HepG2 (cell line): ENCODE measurements around the gene KIAA0930. TPM values are rescaled to one million over a fixed set of nuclear protein-coding genes. Genes with fewer than 3 reads are reported as not detected.

ENCODE experiments used
- ATAC-seq: fragments of 200-7000 bp; cut with Tn5 transposase; 3 replicates; pipeline ENCODE4 v1.9.1; 2020; ENCODE audit warnings: mild to moderate bottlenecking, moderate library complexity
- BruUV-seq: library from RNA; stranded (reverse); fragments of 400-500 nt; replicated peaks from 2 replicates; lab custom pipeline; 2021; lab: Mats Ljungman, UMichigan
- CTCF ChIA-PET: fragments of 300-600 bp; formaldehyde crosslinking; extraction: SDS; loops from one replicate; lab custom pipeline; 2021; ENCODE audit warnings: low total read pairs, inconsistent platforms, low intra/inter-chr PET ratio; lab: Yijun Ruan, JAX
- POLR2A ChIA-PET: fragments of 350-600 bp; sonication (Branson Sonifier 250); formaldehyde crosslinking; loops from one replicate; lab custom pipeline; 2020; ENCODE audit warnings: antibody characterized with exemption, inconsistent platforms; lab: Yijun Ruan, JAX
- DNase-seq: peaks from one replicate; pipeline ENCODE4 v3.0.0-alpha.2; 2015; ENCODE audit warnings: low spot score
- FAIRE-seq: peaks from 3 replicates; lab custom pipeline; 2011; peaks lifted over from hg19 to GRCh38; lab: Jason Lieb, UNC
- H2AFZ ChIP-seq: one replicate; pipeline ENCODE4 v1.6.1; 2011; ENCODE audit warnings: low read length, inconsistent platforms
- H3K27ac ChIP-seq: fragments of 300-600 bp; 3 replicates; pipeline ENCODE4 v1.8.0; 2011; ENCODE audit warnings: mixed run types, mild to moderate bottlenecking, mixed read lengths, low read length, inconsistent platforms; ENCODE audit not compliant: insufficient read depth; ENCODE audit errors: extremely low read length
- H3K27me3 ChIP-seq, 2 experiments: fragments of 200-600 bp in 1 of 2; 2 replicates in 1 of 2; 3 replicates in 1 of 2; pipeline versions ENCODE4 v1.6.0 to v1.8.0; 2011; ENCODE audit warnings: low read length in 2 of 2, mild to moderate bottlenecking in 2 of 2, moderate library complexity in 2 of 2, inconsistent platforms in 1 of 2; ENCODE audit not compliant: insufficient read depth in 2 of 2, control insufficient read depth in 1 of 2
- H3K36me3 ChIP-seq, 2 experiments: fragments of 200-600 bp in 1 of 2; replicated peaks in 1 of 2; 2 replicates in 1 of 2; 3 replicates in 1 of 2; pipeline versions ENCODE4 v1.5.1 to v1.8.0; 2011; ENCODE audit warnings: low read length in 2 of 2, inconsistent platforms in 1 of 2; ENCODE audit not compliant: insufficient read depth in 2 of 2, control insufficient read depth in 1 of 2
- H3K4me1 ChIP-seq: 2 replicates; pipeline ENCODE4 v1.5.1; 2012; ENCODE audit warnings: low read length, inconsistent platforms; ENCODE audit not compliant: insufficient read depth
- H3K4me2 ChIP-seq: 2 replicates; pipeline ENCODE4 v1.6.0; 2011; ENCODE audit warnings: low read depth, low read length, inconsistent platforms
- H3K4me3 ChIP-seq, 3 experiments: fragments of 200-600 bp in 1 of 3; sonication (generic), shearing (Covaris generic) in 1 of 3; replicated peaks in 1 of 3; 2 replicates each; pipeline ENCODE4 v1.5.1; 2011 to 2016; ENCODE audit warnings: low read length in 3 of 3, inconsistent platforms in 2 of 3, low read depth in 2 of 3, mild to moderate bottlenecking in 2 of 3, control low read depth in 1 of 3, mixed read lengths in 1 of 3; ENCODE audit not compliant: insufficient read depth in 1 of 3
- H3K79me2 ChIP-seq: one replicate; pipeline ENCODE4 v1.6.1; 2011; ENCODE audit warnings: low read length, inconsistent platforms; ENCODE audit not compliant: insufficient read depth
- H3K9ac ChIP-seq: 2 replicates; pipeline ENCODE4 v1.6.0; 2011; ENCODE audit warnings: mild to moderate bottlenecking, low read depth, low read length, inconsistent platforms; ENCODE audit not compliant: insufficient read depth
- H3K9me3 ChIP-seq: 2 replicates; pipeline ENCODE4 v1.5.1; 2012; ENCODE audit warnings: mild to moderate bottlenecking, low read length
- H4K20me1 ChIP-seq: 2 replicates; pipeline ENCODE4 v1.6.0; 2011; ENCODE audit warnings: inconsistent platforms, mild to moderate bottlenecking, low read length, moderate library complexity; ENCODE audit not compliant: insufficient read depth
- CTCF ChIP-seq: sonication (generic); formaldehyde crosslinking; IDR thresholded peaks from 2 replicates; pipeline ENCODE4 v1.5.0; 2020; ENCODE audit warnings: mild to moderate bottlenecking, missing genetic modification reagents, moderate library complexity
- MTA1 ChIP-seq: sonication (generic); formaldehyde crosslinking; IDR thresholded peaks from 2 replicates; pipeline ENCODE4 v1.4.0; 2020; ENCODE audit warnings: missing genetic modification reagents, mild to moderate bottlenecking, borderline replicate concordance
- NR2F6 ChIP-seq, 2 experiments: IDR thresholded peaks; 2 replicates each; pipeline ENCODE4 v1.6.1; 2016; ENCODE audit warnings: antibody characterized with exemption in 1 of 2, mild to moderate bottlenecking in 1 of 2
- STAG1 ChIP-seq: sonication (generic); formaldehyde crosslinking; IDR thresholded peaks from 2 replicates; pipeline ENCODE4 v1.4.0; 2020; ENCODE audit warnings: missing genetic modification reagents
- ZMAT3 ChIP-seq: sonication (generic); formaldehyde crosslinking; conservative IDR thresholded peaks from 2 replicates; pipeline ENCODE4 v1.7.0; 2021; ENCODE audit warnings: missing genetic modification reagents
- ZNF264 ChIP-seq: sonication (generic); formaldehyde crosslinking; IDR thresholded peaks from 2 replicates; pipeline ENCODE4 v1.4.0; 2020; ENCODE audit warnings: missing genetic modification reagents
- ZNF704 ChIP-seq: sonication (generic); formaldehyde crosslinking; IDR thresholded peaks from 2 replicates; pipeline ENCODE4 v1.8.1; 2023; ENCODE audit warnings: mild to moderate bottlenecking, inconsistent platforms, moderate library complexity, missing genetic modification reagents, borderline replicate concordance
- WGBS: methylation state at CpG from one replicate; pipeline ENCODE4 v1.1.6; 2017; ENCODE audit warnings: low lambda C conversion rate; 5-methylcytosine and 5-hydroxymethylcytosine counted together
- in situ Hi-C: cut with HindIII; loops from 2 replicates; pipeline ENCODE4 v1.10.0; 2017; ENCODE audit warnings: low pct_unique_long_range_greater_than_20kb; ENCODE audit not compliant: extremely low pct_ligation_motif_present
- intact Hi-C: fragments of 100-400 bp; cut with micrococcal nuclease; formaldehyde crosslinking; loops from one replicate; pipeline ENCODE4 v1.10.0; 2022; ENCODE audit not compliant: unreplicated experiment
- polyA plus RNA-seq, 8 experiments: library from polyadenylated mRNA; depleted of rRNA in 3 of 8; stranded (reverse) in 7 of 8; unstranded in 1 of 8; fragments of >200 nt; fragmentation: Illumina TruSeq in 4 of 8; extraction: Trizol in 4 of 8; gene quantifications; 2 replicates each; pipeline versions ENCODE4 v1.2.1 to v1.2.3, GENCODE V29; 2011 to 2016; ENCODE audit warnings: low read depth in 4 of 8, missing spikeins in 1 of 8, mixed read lengths in 1 of 8; ENCODE audit not compliant: insufficient read depth in 1 of 8
- total RNA-seq, 5 experiments: library from RNA; depleted of rRNA; stranded (reverse); fragments of >200 nt; fragmentation: Illumina TruSeq; extraction: Trizol; gene quantifications; 2 replicates each; pipeline ENCODE4 v1.2.3, GENCODE V29; 2016; ENCODE audit warnings: low read depth in 1 of 5
- TF ChIP-seq, protein P1 (sequence below): sonication (generic); formaldehyde crosslinking; IDR thresholded peaks from 2 replicates; pipeline ENCODE4 v1.4.0; 2020; ENCODE audit warnings: missing genetic modification reagents
- TF ChIP-seq, protein P2 (sequence below): sonication (generic); formaldehyde crosslinking; conservative IDR thresholded peaks from 2 replicates; pipeline ENCODE4 v1.4.0; 2020; ENCODE audit warnings: missing genetic modification reagents

Gene KIAA0930
- total and polyA plus RNA-seq, 2 of the 13 experiments (the other 11 are each of a cell fraction or from before 2014, with no cell fraction given), result 27.0 to 38.2 TPM

DNA sequence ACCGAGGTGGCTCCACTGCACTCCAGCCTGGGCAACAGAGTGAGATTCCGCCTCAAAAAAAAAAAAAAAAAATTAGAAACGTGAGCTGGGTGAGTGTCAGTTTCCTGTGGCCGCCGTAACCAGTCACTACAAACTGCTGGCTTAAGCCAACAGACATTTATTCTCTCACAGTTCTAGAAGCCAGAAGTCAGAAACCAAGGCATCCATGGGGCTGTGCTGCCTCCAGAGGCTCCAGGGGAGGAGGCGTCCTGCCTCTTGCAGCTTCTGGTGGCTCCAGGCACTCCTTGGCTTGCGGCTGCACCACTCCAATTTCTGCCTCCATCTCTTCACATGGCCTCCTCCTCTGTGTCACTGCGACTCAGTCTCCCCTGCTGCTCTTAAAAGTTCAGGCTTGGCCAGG lies 11.1 kb upstream of the KIAA0930 start:
- H3K9ac ChIP-seq, result no peak overlapping the region
- no peaks in the 10 kb centered on the region for H4K20me1 ChIP-seq
- H3K27ac ChIP-seq, result no peak overlapping the region
- POLR2A ChIA-PET, result no interaction called here
- no peaks in the 10 kb centered on the region for H3K79me2 ChIP-seq
- WGBS, result 71% methylated on average over 8 of the region's 8 CpGs
- peaks cover 44% of the 10 kb centered on the region for H3K4me1 ChIP-seq
- no peak for ATAC-seq
- no peaks in the 10 kb centered on the region for H3K36me3 ChIP-seq
- no peak overlapping the region for H3K4me2 ChIP-seq
- no peaks in the 10 kb centered on the region for H3K9me3 ChIP-seq
- no peaks in the 10 kb centered on the region for H3K27me3 ChIP-seq
- BruUV-seq, result no TSS peak
- TF ChIP-seq ZMAT3 (no peak), STAG1 (CRISPR knock-in tag) (peak; percentile 28; the same call in 1 of the 2 replicates), CTCF (CRISPR knock-in tag) (peak; percentile 29; the same call in 1 of the 2 replicates)
- TF ChIP-seq, all 625 proteins: peak for 2
- H3K4me3 ChIP-seq, result no peak overlapping the region
- no peak for DNase-seq
- in situ Hi-C loops, result no loop called here
- no peak for FAIRE-seq
- H2AFZ ChIP-seq, result no peak overlapping the region
- intact Hi-C loops, result no loop called here
- CTCF ChIA-PET, result no interaction called here

DNA sequence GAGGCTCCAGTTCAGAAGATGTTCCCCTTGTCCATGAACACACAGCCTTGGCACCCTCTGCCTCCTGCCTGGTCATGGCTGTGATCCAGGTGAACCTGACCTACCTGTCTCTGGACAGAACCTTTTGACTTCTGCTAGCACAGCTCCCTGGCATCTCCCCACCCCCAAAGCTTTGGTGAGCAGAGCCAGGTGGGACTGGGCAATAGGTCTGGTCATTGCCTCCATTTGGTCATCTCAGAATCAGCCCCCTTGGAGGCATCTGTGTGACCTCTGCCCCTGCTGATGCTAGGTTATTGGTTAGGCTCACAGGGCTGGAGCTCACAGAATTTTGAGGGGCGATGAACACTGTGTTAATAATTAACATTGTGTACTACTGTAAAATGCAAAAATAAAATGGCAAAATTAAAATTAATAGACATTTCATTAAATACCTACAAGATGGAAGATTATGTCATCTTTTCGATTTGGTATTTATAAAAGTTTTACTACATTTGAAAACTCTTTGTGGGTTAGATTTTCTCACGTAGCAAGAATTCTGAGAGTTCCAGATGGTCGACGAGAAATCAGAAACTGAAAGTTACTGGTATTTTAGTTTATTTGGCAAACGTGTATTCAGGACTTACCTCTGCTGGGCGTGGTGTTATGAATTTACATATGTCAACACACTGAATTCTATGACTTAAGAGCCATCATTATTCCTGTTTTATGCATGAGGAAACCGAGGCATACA lies 8.3 kb upstream of the KIAA0930 start:
- no peaks in the 10 kb centered on the region for H3K9me3 ChIP-seq
- DNase-seq, result no peak
- no peaks in the 10 kb centered on the region for H3K27me3 ChIP-seq
- no peaks in the 10 kb centered on the region for H4K20me1 ChIP-seq
- H3K27ac ChIP-seq, result no peak overlapping the region
- no peak overlapping the region for H2AFZ ChIP-seq
- peak overlapping the region; percentile 60 for H3K4me2 ChIP-seq
- in situ Hi-C loops, result loop anchor here (10.0 kb wide), 1 partner anchor 84 kb away; the partner anchor contains the start of gene NUP50
- no peaks in the 10 kb centered on the region for H3K36me3 ChIP-seq
- H3K9ac ChIP-seq, result no peak overlapping the region; the same call in 1 of the 2 replicates
- H3K79me2 ChIP-seq, result no peaks in the 10 kb centered on the region
- BruUV-seq, result no TSS peak
- CTCF ChIA-PET, result no interaction called here
- no peak for FAIRE-seq
- POLR2A ChIA-PET, result no interaction called here
- 6% methylated on average over 8 of the region's 8 CpGs for WGBS
- ATAC-seq, result no peak
- intact Hi-C loops, result no loop called here
- H3K4me3 ChIP-seq, result peak overlapping the region; percentile 17 to 31 (median 25); a peak in 5 of 6 replicates
- H3K4me1 ChIP-seq, result peaks cover 68% of the 10 kb centered on the region
- peak; percentile 43; the same call in 1 of the 2 replicates for TF ChIP-seq MTA1 (CRISPR knock-in tag)
- TF ChIP-seq, protein P1, sequence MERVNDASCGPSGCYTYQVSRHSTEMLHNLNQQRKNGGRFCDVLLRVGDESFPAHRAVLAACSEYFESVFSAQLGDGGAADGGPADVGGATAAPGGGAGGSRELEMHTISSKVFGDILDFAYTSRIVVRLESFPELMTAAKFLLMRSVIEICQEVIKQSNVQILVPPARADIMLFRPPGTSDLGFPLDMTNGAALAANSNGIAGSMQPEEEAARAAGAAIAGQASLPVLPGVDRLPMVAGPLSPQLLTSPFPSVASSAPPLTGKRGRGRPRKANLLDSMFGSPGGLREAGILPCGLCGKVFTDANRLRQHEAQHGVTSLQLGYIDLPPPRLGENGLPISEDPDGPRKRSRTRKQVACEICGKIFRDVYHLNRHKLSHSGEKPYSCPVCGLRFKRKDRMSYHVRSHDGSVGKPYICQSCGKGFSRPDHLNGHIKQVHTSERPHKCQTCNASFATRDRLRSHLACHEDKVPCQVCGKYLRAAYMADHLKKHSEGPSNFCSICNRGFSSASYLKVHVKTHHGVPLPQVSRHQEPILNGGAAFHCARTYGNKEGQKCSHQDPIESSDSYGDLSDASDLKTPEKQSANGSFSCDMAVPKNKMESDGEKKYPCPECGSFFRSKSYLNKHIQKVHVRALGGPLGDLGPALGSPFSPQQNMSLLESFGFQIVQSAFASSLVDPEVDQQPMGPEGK, result no peak
- peak; percentile 56; the same call in 1 of the 2 replicates for TF ChIP-seq NR2F6 (IDR thresholded peaks at IDR 0.05)
- TF ChIP-seq NR2F6 (CRISPR knock-in tag; IDR thresholded peaks at IDR 0.05), result no peak; the same call in 1 of the 2 replicates
- no peak for TF ChIP-seq ZNF264
- TF ChIP-seq ZNF704 (CRISPR knock-in tag), result no peak
- TF ChIP-seq, protein P2, sequence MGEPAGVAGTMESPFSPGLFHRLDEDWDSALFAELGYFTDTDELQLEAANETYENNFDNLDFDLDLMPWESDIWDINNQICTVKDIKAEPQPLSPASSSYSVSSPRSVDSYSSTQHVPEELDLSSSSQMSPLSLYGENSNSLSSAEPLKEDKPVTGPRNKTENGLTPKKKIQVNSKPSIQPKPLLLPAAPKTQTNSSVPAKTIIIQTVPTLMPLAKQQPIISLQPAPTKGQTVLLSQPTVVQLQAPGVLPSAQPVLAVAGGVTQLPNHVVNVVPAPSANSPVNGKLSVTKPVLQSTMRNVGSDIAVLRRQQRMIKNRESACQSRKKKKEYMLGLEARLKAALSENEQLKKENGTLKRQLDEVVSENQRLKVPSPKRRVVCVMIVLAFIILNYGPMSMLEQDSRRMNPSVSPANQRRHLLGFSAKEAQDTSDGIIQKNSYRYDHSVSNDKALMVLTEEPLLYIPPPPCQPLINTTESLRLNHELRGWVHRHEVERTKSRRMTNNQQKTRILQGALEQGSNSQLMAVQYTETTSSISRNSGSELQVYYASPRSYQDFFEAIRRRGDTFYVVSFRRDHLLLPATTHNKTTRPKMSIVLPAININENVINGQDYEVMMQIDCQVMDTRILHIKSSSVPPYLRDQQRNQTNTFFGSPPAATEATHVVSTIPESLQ (CRISPR knock-in tag), result no peak
